ENCODE data around the gene C4orf17. TPM values are rescaled to one million over a fixed set of nuclear protein-coding genes. Genes with fewer than 3 reads are reported as not detected.

Gene C4orf17
- total RNA-seq, 1 experiment from 2014 or later: not detected

- POLR2A ChIA-PET: no interaction called here
- no peak for DNase-seq
- Mint-ChIP-seq H3K36me3 (ENCODE audit: insufficient read depth, unreplicated experiment) (no peaks in the 10 kb centered on the region), H3K27ac (ENCODE audit: unreplicated experiment) (no peak overlapping the region), H3K4me1 (ENCODE audit: low read depth, unreplicated experiment) (no peaks in the 10 kb centered on the region), H3K27me3 (ENCODE audit: insufficient read depth, unreplicated experiment) (peaks cover 19% of the 10 kb centered on the region), H3K9me3 (ENCODE audit: unreplicated experiment) (no peaks in the 10 kb centered on the region), H3K4me3 (ENCODE audit: unreplicated experiment) (no peak overlapping the region)
- intact Hi-C loops (cut with micrococcal nuclease; ENCODE audit: unreplicated experiment): no loop called here
- no peaks in the 10 kb centered on the region for H3K27me3 ChIP-seq (replicated peaks; ENCODE audit: control insufficient read depth, insufficient read depth, low read length)
- no peak for TF ChIP-seq CTCF (IDR thresholded peaks at IDR 0.05; ENCODE audit: insufficient read depth in 1 of 2, low read depth in 1 of 2, low read length in 1 of 2, severe bottlenecking in 1 of 2, unreplicated experiment in 1 of 2)
- H3K4me3 ChIP-seq (ENCODE audit: low read depth, low read length): no peak overlapping the region
- no peaks in the 10 kb centered on the region for H3K4me1 ChIP-seq
- H3K36me3 ChIP-seq (ENCODE audit: control insufficient read depth, insufficient read depth, low read length): no peaks in the 10 kb centered on the region
- BruUV-seq (replicated peaks): no TSS peak
- CTCF ChIA-PET: no interaction called here
- H3K9me3 ChIP-seq: no peaks in the 10 kb centered on the region
Observed at GRCh38 chr4:99507762-99508161, 3.1 kb upstream of the C4orf17 start.

GRCh38 chr4:99518601-99519295 is 7.9 kb downstream of the C4orf17 start:
- BruUV-seq (replicated peaks): no TSS peak
- H3K4me1 Mint-ChIP-seq (ENCODE audit: low read depth, unreplicated experiment): no peaks in the 10 kb centered on the region
- Histone ChIP-seq H3K9me3 (no peaks in the 10 kb centered on the region), H3K4me1 (no peaks in the 10 kb centered on the region), H3K27me3 (replicated peaks; ENCODE audit: control insufficient read depth, insufficient read depth, low read length) (no peaks in the 10 kb centered on the region), H3K4me3 (ENCODE audit: low read depth, low read length) (no peak overlapping the region), H3K36me3 (ENCODE audit: control insufficient read depth, insufficient read depth, low read length) (no peaks in the 10 kb centered on the region)
- intact Hi-C loops (cut with micrococcal nuclease; ENCODE audit: unreplicated experiment): no loop called here
- DNase-seq: no peak
- H3K9me3 Mint-ChIP-seq (ENCODE audit: unreplicated experiment): no peaks in the 10 kb centered on the region
- peaks cover 15% of the 10 kb centered on the region for H3K27me3 Mint-ChIP-seq (ENCODE audit: insufficient read depth, unreplicated experiment)
- CTCF ChIA-PET: no interaction called here
- TF ChIP-seq CTCF (IDR thresholded peaks at IDR 0.05; ENCODE audit: insufficient read depth in 1 of 2, low read depth in 1 of 2, low read length in 1 of 2, severe bottlenecking in 1 of 2, unreplicated experiment in 1 of 2): no peak
- H3K4me3 Mint-ChIP-seq (ENCODE audit: unreplicated experiment): no peak overlapping the region
- no peak overlapping the region for H3K27ac Mint-ChIP-seq (ENCODE audit: unreplicated experiment)
- POLR2A ChIA-PET: no interaction called here
- no peaks in the 10 kb centered on the region for H3K36me3 Mint-ChIP-seq (ENCODE audit: insufficient read depth, unreplicated experiment)

- POLR2A ChIA-PET: no interaction called here
- Histone ChIP-seq H3K9me3 (no peaks in the 10 kb centered on the region), H3K4me3 (ENCODE audit: low read depth, low read length) (no peak overlapping the region), H3K27me3 (replicated peaks; ENCODE audit: control insufficient read depth, insufficient read depth, low read length) (no peaks in the 10 kb centered on the region), H3K36me3 (ENCODE audit: control insufficient read depth, insufficient read depth, low read length) (no peaks in the 10 kb centered on the region), H3K4me1 (no peaks in the 10 kb centered on the region)
- H3K36me3 Mint-ChIP-seq (ENCODE audit: insufficient read depth, unreplicated experiment): no peaks in the 10 kb centered on the region
- intact Hi-C loops (cut with micrococcal nuclease; ENCODE audit: unreplicated experiment): no loop called here
- DNase-seq: no peak
- peaks cover 3% of the 10 kb centered on the region for H3K27me3 Mint-ChIP-seq (ENCODE audit: insufficient read depth, unreplicated experiment)
- H3K9me3 Mint-ChIP-seq (ENCODE audit: unreplicated experiment): no peaks in the 10 kb centered on the region
- CTCF ChIA-PET: no interaction called here
- H3K4me1 Mint-ChIP-seq (ENCODE audit: low read depth, unreplicated experiment): no peaks in the 10 kb centered on the region
- BruUV-seq (replicated peaks): no TSS peak
- H3K4me3 Mint-ChIP-seq (ENCODE audit: unreplicated experiment): no peak overlapping the region
- no peak for TF ChIP-seq CTCF (IDR thresholded peaks at IDR 0.05; ENCODE audit: insufficient read depth in 1 of 2, low read depth in 1 of 2, low read length in 1 of 2, severe bottlenecking in 1 of 2, unreplicated experiment in 1 of 2)
- no peak overlapping the region for H3K27ac Mint-ChIP-seq (ENCODE audit: unreplicated experiment)
Observed at GRCh38 chr4:99529228-99529627, 18.4 kb downstream of the C4orf17 start.

Measured in Caco-2 (cell line).